Activated CD4-positive, alpha-beta T cell treated with anti-CD3 and anti-CD28 coated beads, Interleukin-2, Interleukin-4, amounts not matched to agents 100 ng/mL and 50 ng/mL, durations not matched to agents 16 hours and 8 hours (primary cell): ENCODE results near the gene HSD17B12.
"Not testable (repeated sequence)": the region's sequence is repeated elsewhere in the genome, so short reads cannot be mapped to it uniquely, and the experiment has no call there.

Source experiments
- DNase-seq: peaks from one replicate; pipeline ENCODE4 v3.0.0-alpha.2; 2020; ENCODE audit warnings: low spot score

HSD17B12 gene

GRCh38 chr11:43680521-43681400, at the start of gene HSD17B12:
HSD17B12 (plus strand) TSS chr11:43680738; CDS start chr11:43680828, 90 bp downstream.
- peak; percentile 99 for DNase-seq

GRCh38 chr11:43631732-43632131, 48.8 kb upstream of the HSD17B12 start:
- no peak for DNase-seq

GRCh38 chr11:43632181-43632580, 48.4 kb upstream of the HSD17B12 start:
- DNase-seq, result no peak

- DNase-seq, result no peak
These were observed 41.8 kb upstream of the HSD17B12 start for GRCh38 chr11:43638717-43639116.

- DNase-seq, result no peak
These were observed 41.3 kb upstream of the HSD17B12 start for GRCh38 chr11:43639224-43639623.

- no peak for DNase-seq
These were observed 40.6 kb upstream of the HSD17B12 start for GRCh38 chr11:43639920-43640319.

GRCh38 chr11:43643898-43644620, 36.5 kb upstream of the HSD17B12 start:
- peak; percentile 91 for DNase-seq

GRCh38 chr11:43644621-43645299, 35.8 kb upstream of the HSD17B12 start:
- no peak for DNase-seq

- DNase-seq, result no peak
These were observed 33.8 kb upstream of the HSD17B12 start for GRCh38 chr11:43646767-43647166.

- no peak for DNase-seq
These were observed 31.6 kb upstream of the HSD17B12 start for GRCh38 chr11:43648888-43649287.

- DNase-seq, result no peak
These were observed 31.0 kb upstream of the HSD17B12 start for GRCh38 chr11:43649501-43649900.

GRCh38 chr11:43649921-43650320, 30.6 kb upstream of the HSD17B12 start:
- no peak for DNase-seq

GRCh38 chr11:43663018-43663417, 17.5 kb upstream of the HSD17B12 start:
- DNase-seq, result not testable (repeated sequence)

GRCh38 chr11:43664295-43664694, 16.2 kb upstream of the HSD17B12 start:
- DNase-seq, result no peak

- not testable (repeated sequence) for DNase-seq
These were observed 9.3 kb upstream of the HSD17B12 start for GRCh38 chr11:43671284-43671683.

GRCh38 chr11:43674560-43674959, 6.0 kb upstream of the HSD17B12 start:
- DNase-seq, result no peak

GRCh38 chr11:43676933-43677332, 3.6 kb upstream of the HSD17B12 start:
- no peak for DNase-seq

GRCh38 chr11:43681401-43681942, 934 bp downstream of the HSD17B12 start:
- no peak for DNase-seq

GRCh38 chr11:43682081-43682480, 1.5 kb downstream of the HSD17B12 start:
- DNase-seq, result not testable (repeated sequence)

GRCh38 chr11:43685440-43685839, 4.9 kb downstream of the HSD17B12 start:
- DNase-seq, result no peak

GRCh38 chr11:43686207-43686606, 5.7 kb downstream of the HSD17B12 start:
- no peak for DNase-seq

- no peak for DNase-seq
These were observed 6.7 kb downstream of the HSD17B12 start for GRCh38 chr11:43687120-43687791.
